Thyroid gland (tissue), 4 donors: ENCODE measurements around the gene MGAT5.

Source experiments
- POLR2A ChIP-seq, 2 donors: fragments of 450-650 bp; IDR thresholded peaks; one replicate each; pipeline ENCODE4 v1.6.1; 2017; ENCODE audit warnings: antibody characterized with exemption in 2 of 2, mild to moderate bottlenecking in 2 of 2, moderate library complexity in 1 of 2
- TF ChIP-seq, protein P1 (sequence below), 6 experiments: fragments of 200-600 bp in 3 of 6; fragments of 450-650 bp in 3 of 6; sonication (generic) in 3 of 6; IDR thresholded peaks; one replicate each; pipeline ENCODE4 v1.5.1; 2016 to 2019; ENCODE audit warnings: antibody characterized with exemption in 6 of 6, mild to moderate bottlenecking in 2 of 6, inconsistent platforms in 1 of 6, moderate library complexity in 1 of 6

- TF ChIP-seq, protein P1, sequence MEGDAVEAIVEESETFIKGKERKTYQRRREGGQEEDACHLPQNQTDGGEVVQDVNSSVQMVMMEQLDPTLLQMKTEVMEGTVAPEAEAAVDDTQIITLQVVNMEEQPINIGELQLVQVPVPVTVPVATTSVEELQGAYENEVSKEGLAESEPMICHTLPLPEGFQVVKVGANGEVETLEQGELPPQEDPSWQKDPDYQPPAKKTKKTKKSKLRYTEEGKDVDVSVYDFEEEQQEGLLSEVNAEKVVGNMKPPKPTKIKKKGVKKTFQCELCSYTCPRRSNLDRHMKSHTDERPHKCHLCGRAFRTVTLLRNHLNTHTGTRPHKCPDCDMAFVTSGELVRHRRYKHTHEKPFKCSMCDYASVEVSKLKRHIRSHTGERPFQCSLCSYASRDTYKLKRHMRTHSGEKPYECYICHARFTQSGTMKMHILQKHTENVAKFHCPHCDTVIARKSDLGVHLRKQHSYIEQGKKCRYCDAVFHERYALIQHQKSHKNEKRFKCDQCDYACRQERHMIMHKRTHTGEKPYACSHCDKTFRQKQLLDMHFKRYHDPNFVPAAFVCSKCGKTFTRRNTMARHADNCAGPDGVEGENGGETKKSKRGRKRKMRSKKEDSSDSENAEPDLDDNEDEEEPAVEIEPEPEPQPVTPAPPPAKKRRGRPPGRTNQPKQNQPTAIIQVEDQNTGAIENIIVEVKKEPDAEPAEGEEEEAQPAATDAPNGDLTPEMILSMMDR (IDR thresholded peaks at IDR 0.05): no peak
- no peak for TF ChIP-seq POLR2A (IDR thresholded peaks at IDR 0.05)
These were observed 228.4 kb downstream of the MGAT5 start for GRCh38 chr2:134482131-134482723.
